ENCODE measurements around the gene SALL3.

SALL3 gene

GRCh38 chr18:78975292-78975691, 4.3 kb upstream of the SALL3 start:
- POLR2A ChIA-PET = no interaction called here
- no peak for TF ChIP-seq CTCF (IDR thresholded peaks at IDR 0.05; ENCODE audit: control extremely low read depth, extremely low read depth, low read depth, missing control alignments)
- CTCF ChIA-PET = interaction anchor here (0.9 kb wide), 1 partner anchor 9 kb away, joined by 3 read pairs; no protein-coding TSS in a partner anchor

GRCh38 chr18:78975699-78976335, 3.8 kb upstream of the SALL3 start:
- no peak for TF ChIP-seq CTCF (IDR thresholded peaks at IDR 0.05; ENCODE audit: control extremely low read depth, extremely low read depth, low read depth, missing control alignments)
- DNase-seq (ENCODE audit: extremely low spot score) = peak; percentile 4
- CTCF ChIA-PET = interaction anchor here (0.9 kb wide), 1 partner anchor 9 kb away, joined by 3 read pairs; no protein-coding TSS in a partner anchor
- POLR2A ChIA-PET = no interaction called here

More at GRCh38 chr18:78975292-78975691, 4.3 kb upstream of the SALL3 start:
- no peak for DNase-seq (ENCODE audit: extremely low spot score)

GRCh38 chr18:78976765-78977636, 2.6 kb upstream of the SALL3 start:
- ChIA-PET CTCF (no interaction called here), POLR2A (no interaction called here)
- DNase-seq (ENCODE audit: extremely low spot score) = peak; percentile 6
- TF ChIP-seq CTCF (IDR thresholded peaks at IDR 0.05; ENCODE audit: control extremely low read depth, extremely low read depth, low read depth, missing control alignments) = no peak

GRCh38 chr18:78977637-78978348, 1.8 kb upstream of the SALL3 start:
- no peak for TF ChIP-seq CTCF (IDR thresholded peaks at IDR 0.05; ENCODE audit: control extremely low read depth, extremely low read depth, low read depth, missing control alignments)
- POLR2A ChIA-PET = no interaction called here
- DNase-seq (ENCODE audit: extremely low spot score) = no peak
- CTCF ChIA-PET = no interaction called here

GRCh38 chr18:78978349-78979055, 1.1 kb upstream of the SALL3 start:
- no peak for DNase-seq (ENCODE audit: extremely low spot score)
- ChIA-PET CTCF (no interaction called here), POLR2A (no interaction called here)
- TF ChIP-seq CTCF (IDR thresholded peaks at IDR 0.05; ENCODE audit: control extremely low read depth, extremely low read depth, low read depth, missing control alignments) = no peak
